RPMI7951 (cell line): ENCODE measurements around the gene SFXN1. TPM values are rescaled to one million over a fixed set of nuclear protein-coding genes. Genes with fewer than 3 reads are reported as not detected.
"Not testable (repeated sequence)": the region's sequence is repeated elsewhere in the genome, so short reads cannot be mapped to it uniquely, and the experiment has no call there.

Experiments used
- DNase-seq: peaks from one replicate; pipeline ENCODE4 v3.0.0-alpha.2; 2012; ENCODE audit warnings: low read depth
- total RNA-seq: library from RNA; depleted of rRNA; stranded (reverse); fragments of >200 nt; shearing (Covaris generic); gene quantifications from 2 replicates; pipeline ENCODE4 v1.2.3, GENCODE V29; 2014; rRNA removed

The SFXN1 gene, protein sequence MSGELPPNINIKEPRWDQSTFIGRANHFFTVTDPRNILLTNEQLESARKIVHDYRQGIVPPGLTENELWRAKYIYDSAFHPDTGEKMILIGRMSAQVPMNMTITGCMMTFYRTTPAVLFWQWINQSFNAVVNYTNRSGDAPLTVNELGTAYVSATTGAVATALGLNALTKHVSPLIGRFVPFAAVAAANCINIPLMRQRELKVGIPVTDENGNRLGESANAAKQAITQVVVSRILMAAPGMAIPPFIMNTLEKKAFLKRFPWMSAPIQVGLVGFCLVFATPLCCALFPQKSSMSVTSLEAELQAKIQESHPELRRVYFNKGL
- 103 and 112 TPM in 2 replicates for total RNA-seq

DNA sequence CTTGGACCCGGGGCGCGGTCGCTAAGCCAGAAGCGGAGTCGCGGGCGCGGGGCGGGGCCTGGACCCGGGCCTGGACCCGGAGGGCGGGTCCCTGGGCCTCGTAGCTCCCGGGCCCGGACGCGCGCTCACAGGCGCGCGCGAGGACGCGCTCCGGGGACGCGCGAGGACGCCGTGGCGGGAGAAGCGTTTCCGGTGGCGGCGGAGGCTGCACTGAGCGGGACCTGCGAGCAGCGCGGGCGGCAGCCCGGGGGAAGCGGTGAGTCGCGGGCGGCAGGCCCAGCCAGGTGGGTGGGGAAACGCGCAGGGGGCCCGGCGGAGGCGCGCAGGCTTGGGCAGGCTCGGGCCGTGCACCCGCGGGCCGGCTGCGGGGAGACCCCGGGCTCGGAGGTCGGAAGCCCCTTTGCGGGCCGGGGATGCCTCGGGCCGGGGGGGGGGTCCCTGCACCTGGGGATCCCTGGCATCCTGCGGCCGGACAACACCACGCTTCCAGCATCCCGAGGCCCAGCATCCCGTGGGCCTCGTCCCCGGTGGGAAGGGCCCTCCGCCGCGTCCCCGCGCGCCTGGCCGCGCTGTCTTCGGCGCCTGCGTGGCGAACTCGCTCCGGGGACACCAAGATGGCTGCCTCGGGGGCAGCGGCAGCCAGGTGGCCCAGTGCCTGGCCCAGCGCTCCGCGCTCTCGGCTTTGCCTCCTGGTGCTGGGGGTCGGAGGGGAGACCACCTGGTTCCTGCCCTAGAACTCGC is at the start of gene SFXN1:
Gene SFXN1 (plus strand): TSS at position 177 of the 741 bp plus-strand sequence. CDS start 13,544 bp downstream, outside the sequence.
- peak; percentile 69 for DNase-seq

DNA sequence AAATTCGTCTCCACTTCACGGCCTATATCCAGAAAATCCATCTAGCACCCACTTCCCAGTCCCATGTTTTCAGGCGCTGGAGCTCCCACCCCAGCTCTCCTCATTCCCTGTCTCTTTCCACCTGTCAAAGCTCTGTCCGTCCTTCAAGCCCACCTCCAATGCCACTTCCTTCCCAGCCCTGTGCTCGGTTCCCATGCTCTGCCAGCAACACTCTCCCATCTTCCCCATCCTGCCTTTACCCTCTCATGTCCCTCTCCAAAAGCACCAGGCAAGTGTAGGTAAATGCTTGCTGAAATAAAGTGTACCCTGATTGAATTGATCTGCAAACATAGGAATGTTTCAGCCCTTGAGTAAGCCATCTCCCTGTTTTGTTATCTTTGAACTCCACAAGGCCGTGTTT is 43.6 kb upstream of the SFXN1 start:
- DNase-seq, result no peak

DNA sequence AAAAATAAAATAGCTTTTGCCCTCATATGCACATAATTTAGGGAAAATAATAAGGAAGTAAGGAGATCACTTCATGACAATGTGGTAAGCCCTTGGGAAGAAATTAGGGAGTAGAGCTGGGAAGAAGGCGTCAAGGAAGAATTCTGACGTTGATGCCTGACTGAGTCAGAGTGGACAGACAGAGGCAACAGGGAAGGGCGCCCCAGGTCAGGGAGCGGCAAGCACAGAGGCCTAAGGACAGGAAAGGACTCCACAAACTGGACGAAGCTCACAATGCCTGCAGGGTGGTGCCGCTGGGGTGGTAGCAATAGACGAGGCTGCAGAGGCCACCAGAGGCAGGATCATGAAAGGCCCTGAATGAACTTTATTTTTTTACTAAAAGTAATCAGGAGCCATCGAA is 42.0 kb upstream of the SFXN1 start:
- DNase-seq, result no peak

DNA sequence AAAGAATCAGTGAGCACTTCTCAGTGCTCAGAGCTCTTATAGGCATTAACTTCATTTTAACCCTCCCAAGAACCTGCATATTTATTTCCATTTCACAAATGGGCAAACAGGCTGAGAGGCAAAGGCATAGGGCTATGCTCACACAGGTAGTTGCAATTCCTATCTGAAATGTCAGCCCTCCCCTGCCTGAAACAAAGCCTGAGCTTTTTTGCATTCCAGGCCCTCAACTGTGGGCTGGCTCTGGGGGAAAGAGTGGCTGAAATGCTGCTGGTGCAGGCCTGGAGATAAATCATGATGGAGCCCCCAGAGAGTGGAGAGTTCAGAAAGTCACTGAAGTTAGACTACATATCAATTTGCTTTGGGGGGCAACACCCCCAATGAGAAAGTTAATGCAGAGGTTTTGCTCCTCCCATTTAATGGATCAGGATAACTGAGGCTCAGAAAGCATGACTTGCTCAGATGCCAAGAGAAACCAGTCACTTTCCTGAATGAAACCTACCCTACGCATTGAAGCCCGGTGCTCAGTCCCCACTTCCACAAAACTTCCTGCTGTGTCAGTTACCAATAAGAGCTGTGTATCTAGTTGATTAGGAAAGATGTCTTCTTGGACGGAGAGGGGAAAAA is 40.0 kb upstream of the SFXN1 start:
- no peak for DNase-seq

DNA sequence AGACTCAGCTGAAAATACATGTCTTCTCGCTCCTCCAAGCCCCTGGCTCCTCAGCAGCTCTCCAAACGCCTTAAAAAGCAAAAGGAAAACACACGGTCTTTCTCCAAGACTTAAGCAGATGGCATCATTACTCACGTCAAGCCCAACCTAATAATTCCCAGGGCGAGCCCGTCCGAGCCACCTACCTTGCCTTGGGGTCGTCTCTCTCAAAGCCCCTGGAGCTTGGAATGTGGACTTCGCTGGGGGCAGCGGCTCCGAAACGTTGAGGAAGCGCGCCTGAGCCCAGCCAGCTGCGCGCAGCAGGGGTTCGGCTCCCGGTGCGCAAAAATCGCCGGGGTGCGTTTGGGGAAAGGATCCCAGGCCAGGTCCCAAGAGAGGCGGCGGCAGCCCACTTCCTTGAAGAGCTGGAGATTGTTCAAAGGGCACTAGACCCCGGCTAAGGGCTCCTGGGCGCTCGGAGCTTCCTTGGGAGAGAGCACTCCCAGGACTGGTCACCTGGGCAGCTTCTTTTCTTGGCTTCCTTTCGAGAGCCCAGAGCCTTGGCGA is 34.8 kb upstream of the SFXN1 start:
- no peak for DNase-seq

DNA sequence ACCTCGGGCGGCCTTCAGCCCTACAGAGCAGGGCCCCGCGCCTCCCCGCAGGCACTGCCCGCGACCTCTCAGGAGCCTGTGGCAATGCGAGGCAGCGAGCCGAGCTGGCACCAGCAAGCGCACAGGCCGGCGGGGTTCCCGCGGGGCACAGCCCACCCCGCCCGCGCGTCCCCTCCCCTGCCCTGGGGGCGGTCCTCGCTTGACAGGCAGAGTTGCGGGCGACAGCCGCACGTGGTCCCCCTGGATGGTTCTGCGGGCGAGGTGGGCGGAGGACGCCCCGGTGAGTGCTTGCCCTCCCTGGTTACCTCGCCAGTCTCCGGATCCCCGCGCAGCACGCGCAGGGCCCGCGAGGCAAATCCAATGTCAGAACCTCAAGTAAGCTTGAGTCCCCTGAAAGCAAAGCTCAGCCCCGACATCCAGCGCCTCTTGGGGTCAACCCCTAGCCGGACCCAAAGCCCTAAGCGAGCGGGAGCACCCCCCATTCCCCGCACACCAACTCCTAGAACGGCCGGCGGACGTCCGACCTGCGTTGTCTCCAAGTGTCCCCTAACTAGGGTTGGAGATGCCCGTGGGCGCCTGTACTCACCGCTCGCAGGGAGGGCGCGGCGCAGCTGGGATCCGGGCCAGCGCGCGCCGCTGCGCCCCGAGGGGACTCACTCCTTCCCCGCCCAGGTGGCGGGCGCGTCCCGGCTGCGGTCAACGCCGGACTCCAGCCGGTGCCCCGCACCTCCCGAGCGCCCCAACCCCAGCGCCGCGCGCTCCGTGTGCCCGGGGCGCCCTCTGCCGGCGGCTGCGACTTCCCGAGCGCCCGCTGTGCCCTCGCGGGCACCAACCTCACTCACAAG is 34.1 kb upstream of the SFXN1 start, which contains the start of gene DRD1:
Gene DRD1 (minus strand): TSS at position 123 of the 845 bp plus-strand sequence. CDS start 1,083 bp downstream, outside the sequence.
- peak; percentile 12 for DNase-seq

DNA sequence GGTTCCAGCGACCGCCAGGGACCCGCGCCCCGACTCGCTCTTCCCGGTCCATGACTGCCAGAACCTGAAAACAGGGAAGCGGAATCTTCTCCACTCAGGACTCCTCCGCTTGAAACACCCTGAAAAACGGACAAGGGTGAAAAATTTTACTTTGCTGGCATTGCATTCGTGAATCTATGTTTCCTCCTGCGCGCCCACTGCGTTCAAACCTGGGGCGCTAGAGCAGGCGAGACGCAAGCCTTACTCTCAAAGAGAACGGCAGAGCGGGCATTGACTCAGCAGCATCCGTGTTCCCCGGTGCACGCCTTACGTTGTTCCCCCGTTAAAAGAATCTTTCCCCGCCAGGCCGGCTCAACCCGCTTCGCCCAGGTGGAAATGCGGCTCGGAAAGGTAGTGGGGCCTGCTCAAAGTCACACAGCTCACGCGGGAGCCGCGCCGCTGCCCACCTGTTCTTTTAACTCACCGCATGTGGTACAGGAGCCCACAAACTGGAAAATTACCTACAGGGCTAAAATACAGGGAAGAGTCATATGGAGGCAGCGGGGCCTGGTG is 33.4 kb upstream of the SFXN1 start:
- DNase-seq, result no peak

DNA sequence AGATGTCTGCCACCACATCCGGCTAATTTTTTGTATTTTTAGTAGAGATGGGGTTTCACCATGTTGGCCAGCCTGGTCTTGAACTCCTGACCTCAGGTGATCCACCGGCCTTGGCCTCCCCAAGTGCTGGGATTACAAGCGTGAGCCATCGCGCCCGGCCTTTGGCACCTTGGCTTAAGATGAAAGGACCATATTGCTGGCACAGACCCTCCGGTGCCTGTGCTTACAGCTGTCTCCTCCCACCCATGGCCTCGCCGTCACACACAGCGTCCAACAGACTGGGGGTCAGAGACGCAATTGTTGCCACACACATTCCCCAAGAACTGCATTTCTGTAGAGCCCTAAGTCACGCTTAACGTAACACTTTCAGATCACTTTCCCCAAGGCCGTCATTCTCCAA is 32.0 kb upstream of the SFXN1 start:
- not testable (repeated sequence) for DNase-seq

DNA sequence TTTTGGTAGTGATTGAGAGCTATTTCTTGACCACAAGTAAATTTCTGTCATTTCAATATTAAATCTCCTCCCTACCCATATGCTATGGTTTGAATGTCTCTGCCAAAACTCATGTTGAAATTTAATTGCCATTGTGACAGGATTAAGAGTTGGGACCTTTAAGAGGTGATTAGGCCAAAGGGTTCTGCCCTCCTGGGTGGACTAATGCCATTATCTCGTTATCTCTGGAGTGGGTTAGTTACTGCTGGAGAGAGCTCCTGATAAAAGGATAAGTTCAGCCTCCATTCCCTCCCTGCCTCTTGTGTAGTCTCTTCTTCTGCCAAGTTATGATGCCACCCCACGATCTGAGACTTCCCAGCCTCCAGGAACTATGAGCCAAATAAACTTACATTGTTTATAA is 30.8 kb upstream of the SFXN1 start:
- DNase-seq, result no peak

DNA sequence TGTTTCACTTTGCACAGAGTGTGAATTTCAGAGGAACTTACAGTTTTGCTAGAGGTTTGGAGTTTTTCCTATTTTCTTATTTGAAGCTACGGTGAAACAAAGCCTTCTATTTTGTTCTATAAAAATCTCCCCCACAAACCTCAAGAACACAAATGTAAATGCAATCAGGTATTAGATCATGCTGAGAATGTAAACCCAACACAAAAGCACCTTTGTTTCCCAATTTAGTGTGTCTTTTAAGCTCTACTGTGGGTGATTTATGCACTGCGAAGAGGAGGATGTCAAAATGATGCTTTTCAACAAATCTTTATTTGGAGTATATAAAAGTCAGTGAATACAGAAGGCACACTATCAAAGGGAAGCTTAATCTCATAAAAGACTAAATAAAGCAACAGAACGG is 30.1 kb upstream of the SFXN1 start:
- DNase-seq, result no peak

DNA sequence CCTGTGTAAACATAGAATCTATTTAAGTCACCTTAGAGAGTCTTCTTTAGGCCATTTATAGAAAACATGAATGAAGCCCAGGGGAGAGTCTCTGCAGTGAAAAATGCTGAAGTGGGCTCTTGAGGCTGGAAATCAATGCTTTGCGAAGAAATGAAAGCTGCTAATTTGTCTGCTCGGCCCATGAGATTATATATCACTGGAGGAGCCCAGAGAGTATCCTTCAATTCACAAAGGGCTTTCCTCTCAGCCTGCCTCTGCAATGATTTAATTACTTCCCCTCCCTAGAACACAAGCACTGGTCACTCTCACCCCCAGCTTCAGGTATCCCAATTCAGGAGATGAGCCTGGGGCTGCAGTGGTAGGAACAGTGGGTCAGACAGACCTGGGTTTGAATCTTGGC is 26.2 kb upstream of the SFXN1 start:
- DNase-seq, result no peak

DNA sequence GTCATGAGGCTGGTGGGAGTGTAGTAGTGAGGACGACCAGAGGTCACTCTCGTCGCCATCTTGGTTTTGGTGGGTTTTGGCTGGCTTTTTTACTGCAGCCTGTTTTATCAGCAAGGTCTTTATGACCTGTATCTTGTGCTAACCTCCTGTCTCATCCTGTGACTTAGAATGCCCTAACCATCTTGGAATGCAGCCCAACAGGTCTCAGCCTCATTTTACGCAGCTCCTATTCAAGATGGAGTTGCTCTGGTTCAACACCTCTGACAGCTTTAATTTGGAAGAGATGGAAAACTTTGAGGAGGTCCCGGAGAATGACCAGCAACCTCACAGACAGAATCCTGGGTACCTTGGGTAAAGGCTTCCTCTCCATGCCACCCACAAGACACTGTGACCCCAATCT is 24.0 kb upstream of the SFXN1 start:
- not testable (repeated sequence) for DNase-seq

DNA sequence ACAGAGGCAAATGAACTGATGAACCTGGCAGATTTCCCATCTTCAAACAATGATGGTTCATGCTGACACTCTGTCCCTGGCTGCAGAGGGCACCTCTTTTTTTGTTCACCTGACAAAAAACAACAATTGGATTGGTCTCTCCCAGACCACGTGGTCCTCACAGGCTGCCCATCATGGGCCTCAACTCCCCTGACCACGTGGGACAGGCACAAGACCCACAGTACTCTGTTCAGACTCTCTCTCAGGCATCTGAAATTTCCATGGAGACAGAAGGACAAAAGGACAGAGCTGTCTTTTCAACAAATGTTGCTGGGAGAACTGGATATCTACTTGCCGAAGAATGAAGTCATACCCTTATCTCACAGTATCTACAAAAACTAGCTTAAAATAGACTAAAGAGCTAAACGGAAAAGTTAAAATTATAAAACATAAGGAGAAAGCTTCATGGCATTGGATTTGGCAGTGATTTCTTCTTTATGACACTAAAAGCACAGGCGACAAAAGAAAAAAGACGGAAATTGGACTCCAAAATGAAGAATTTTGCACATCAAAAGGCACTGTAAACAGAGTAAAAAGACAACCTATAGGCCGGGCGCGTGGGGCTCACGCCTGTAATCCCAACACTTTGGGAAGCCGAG is 22.1 kb upstream of the SFXN1 start:
- DNase-seq, result no peak

DNA sequence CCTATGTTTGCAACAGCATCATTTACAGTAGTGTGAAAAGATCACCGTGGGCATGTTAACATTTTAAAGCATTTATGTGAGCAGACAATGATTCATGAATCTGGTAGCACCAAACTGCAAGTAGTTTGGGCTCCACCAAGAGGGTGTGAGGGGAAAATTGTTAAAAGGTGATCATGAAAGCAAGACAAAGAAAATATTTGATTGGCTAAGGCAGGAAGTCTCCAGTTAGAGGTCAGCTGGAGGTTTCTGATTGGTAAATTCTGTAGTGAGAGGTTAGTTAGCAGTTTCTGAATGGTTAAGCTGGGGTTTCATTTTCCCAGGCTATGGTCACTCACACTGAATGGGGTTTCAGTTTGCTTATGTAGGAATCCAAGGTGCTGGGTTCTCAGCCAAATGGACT is 20.9 kb upstream of the SFXN1 start:
- DNase-seq, result peak; percentile 22

DNA sequence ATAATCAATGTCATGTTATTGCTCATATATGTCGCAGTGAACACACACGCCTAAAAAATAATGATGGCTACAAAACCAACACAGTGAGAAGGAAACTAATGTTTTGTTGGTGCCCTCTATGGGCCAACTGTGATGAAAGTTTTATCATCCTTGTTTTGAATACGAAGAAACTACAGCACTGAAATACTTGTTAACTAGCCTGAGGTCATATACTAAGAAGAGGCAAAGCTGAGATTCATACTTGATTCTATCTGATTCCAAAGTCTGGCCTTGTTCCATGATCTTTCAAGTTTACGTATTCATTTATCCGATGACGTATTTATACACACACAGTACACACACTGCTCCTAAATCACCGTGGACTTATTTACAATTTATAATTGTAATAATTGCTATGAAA is 18.2 kb upstream of the SFXN1 start:
- peak; percentile 35 for DNase-seq

DNA sequence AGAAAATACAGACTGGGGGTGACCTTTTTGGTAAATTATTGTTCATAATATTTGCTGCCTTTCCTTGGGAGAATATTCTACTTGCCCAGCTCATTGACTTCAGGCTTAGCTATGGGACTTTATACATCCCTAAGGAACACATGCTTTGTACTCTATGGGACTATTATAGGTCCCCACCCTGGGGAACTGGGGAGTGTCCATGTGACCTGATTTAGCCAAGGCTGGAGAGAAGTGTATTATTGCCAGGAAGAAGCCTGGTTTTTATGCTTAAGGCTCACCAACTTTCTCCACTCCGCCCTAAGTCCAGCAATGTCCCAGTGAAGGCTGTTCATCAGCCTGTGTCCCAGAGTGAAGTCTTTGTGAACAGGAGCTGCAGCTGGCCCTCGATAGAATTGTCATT is 17.8 kb upstream of the SFXN1 start:
- no peak for DNase-seq

DNA sequence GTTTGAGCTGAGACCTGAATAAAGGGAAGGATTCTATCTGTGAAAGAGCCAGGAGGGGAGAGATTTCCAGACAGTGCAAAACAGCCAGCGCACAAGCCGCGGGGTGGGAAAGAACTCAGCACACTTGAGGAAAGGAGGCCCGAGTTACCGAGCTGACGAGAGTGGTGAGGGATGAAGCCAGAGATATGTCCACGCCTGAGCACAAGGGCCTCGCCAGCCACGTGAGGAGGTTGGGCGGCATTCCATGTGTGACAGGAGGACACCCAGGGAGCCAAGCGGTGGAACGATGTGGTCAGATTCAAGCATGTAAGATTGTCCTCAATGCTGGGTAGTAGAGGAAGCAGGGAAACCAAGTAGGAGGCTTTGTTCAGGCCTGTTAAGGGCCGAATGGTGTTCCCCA is 17.0 kb upstream of the SFXN1 start:
- DNase-seq, result no peak

DNA sequence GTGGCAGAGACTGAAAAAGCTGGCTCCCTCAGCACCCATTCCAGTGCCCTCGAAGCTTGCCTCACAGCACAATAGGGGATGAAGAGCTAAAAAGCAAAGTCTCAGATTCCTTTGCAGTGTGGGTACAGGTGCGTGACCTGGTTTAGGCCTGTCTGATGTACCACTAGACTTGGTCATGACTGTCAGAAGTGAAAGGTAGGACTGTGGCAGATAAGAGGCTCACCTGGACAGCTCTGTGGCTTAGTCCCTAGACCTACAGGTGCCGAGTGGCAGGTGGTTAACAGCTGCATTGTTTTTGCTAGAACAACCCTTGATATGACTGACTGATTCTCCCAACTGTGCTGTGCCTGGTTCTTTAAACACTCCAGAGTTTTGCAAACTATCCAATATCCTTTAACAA is 14.7 kb upstream of the SFXN1 start:
- DNase-seq, result no peak

DNA sequence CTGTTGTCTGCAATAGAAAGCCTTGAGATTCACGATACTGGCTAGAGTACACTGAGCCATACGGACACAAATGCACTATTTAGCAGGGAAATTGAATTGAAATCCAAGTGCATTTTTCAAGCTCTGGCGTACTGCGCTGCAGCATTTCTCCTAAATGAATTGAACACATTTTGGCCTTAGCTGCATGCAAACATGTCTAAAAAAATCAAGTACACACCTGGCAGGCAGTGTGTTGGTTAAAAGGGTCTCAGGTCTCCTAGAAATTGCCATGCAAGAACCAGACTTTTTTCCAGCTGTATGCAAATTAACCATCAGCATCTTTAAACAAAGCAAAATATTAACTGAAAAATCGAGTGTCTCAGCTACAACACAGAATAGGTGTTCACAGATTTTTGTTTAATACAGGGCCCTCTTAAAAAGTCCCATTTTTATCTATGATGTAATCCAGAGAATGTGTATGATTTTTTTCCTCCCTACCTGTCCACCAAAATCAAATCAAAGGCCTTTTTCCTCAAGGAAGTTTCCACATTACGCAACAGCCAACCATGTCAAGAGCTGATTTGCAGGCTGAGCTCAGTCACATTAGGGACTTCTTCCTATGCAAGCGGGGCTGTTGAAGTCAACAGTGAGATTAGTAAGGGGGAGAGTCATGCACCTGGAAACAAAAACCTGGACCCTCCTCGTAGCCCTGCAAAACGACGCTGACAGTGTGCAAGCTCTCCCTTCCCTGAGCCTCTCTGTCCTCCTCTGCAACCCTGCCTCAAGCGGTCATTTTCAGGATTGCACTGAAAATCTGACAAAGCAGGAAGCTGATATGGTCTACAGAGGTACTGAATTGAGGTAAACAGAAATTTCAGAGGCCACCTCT is 14.1 kb upstream of the SFXN1 start:
- DNase-seq, result peak; percentile 26

DNA sequence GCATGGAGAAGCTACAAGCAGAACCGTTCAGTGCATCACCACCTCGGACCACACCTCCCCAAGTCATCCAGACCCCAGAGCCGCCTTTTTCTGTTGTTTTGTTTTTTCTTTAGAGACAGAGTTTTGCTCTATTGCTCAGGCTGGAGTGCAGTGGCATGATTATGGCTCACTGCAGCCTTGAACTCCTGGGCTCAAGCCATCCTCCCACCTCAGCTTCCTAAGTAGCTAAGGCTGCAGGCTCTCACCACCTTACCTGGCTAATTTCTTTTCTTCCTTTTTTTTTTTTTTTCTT is 13.5 kb upstream of the SFXN1 start:
- DNase-seq, result no peak
